GM10266 (cell line): Measurements from ENCODE around the gene MPZL3.
"Not testable (repeated sequence)": the region's sequence is repeated elsewhere in the genome, so short reads cannot be mapped to it uniquely, and the experiment has no call there.

Experiments
- DNase-seq: peaks from one replicate; pipeline ENCODE4 v3.0.0; 2012; ENCODE audit errors: extremely low spot score
- TF ChIP-seq, protein P1 (sequence below): IDR thresholded peaks from 2 replicates; pipeline ENCODE4 v1.5.1; 2012; ENCODE audit warnings: mild to moderate bottlenecking, low read depth; ENCODE audit not compliant: control insufficient read depth, insufficient read depth; ENCODE audit errors: missing control alignments

The MPZL3 gene

DNA sequence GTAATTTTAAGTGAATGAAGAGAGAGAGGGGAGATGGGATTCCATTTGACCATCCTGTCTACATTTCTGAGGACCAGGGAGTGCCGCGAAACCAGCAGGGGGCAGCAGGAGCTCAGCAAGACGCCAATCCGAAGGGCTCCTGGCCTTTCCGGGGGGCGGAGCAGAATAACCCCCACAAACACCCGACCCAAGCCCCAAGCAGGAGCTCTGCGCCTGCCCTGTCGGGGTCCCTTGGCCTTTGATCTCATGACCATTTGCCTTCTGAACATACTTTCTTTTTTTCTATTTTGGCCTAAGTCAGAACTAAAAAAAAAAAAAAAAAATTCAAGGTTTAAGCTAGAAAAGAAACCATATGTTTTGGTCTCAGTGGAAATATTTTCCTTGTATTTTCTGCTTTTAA lies 53.8 kb downstream of the MPZL3 start:
- TF ChIP-seq, protein P1, sequence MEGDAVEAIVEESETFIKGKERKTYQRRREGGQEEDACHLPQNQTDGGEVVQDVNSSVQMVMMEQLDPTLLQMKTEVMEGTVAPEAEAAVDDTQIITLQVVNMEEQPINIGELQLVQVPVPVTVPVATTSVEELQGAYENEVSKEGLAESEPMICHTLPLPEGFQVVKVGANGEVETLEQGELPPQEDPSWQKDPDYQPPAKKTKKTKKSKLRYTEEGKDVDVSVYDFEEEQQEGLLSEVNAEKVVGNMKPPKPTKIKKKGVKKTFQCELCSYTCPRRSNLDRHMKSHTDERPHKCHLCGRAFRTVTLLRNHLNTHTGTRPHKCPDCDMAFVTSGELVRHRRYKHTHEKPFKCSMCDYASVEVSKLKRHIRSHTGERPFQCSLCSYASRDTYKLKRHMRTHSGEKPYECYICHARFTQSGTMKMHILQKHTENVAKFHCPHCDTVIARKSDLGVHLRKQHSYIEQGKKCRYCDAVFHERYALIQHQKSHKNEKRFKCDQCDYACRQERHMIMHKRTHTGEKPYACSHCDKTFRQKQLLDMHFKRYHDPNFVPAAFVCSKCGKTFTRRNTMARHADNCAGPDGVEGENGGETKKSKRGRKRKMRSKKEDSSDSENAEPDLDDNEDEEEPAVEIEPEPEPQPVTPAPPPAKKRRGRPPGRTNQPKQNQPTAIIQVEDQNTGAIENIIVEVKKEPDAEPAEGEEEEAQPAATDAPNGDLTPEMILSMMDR, result peak; percentile 93
- peak; percentile 71 for DNase-seq

DNA sequence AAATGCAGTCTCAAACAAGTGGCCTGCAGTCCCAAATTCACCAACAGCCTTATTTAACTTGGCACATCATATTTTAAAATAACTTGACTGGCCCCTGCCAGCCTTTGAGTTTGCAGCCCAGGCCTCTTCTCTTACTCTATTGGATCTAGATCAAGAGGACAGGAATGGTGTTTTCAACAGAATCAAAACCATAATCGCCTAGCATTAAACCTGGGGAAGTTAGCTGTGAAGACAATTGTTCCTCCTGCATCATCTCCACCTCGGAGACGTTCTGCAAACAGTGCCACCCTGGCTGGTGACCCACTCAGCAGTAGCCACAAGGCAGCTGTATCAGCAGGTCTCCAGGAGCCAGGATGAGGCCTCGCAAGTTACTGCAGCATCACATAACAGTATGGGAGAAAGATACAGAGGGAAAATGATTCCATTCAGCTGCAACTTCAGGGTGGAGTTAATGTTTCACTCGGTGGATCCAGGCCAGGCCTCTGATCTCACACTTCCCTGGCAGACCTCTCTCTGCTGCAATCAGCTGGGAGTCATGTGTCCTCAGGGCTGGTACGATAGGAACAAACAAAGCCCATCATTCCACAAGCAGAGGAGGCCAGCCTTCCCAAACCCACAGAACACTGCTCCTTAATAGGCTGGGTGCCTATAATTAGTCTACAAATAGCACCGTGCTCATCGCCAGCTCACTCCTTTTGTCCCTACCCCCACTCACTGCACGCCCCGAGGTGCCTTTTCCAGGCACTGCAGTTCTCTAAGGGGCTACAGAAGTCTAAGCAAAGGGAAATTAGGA lies 57.1 kb downstream of the MPZL3 start:
- TF ChIP-seq, protein P1, result no peak
- DNase-seq, result no peak

DNA sequence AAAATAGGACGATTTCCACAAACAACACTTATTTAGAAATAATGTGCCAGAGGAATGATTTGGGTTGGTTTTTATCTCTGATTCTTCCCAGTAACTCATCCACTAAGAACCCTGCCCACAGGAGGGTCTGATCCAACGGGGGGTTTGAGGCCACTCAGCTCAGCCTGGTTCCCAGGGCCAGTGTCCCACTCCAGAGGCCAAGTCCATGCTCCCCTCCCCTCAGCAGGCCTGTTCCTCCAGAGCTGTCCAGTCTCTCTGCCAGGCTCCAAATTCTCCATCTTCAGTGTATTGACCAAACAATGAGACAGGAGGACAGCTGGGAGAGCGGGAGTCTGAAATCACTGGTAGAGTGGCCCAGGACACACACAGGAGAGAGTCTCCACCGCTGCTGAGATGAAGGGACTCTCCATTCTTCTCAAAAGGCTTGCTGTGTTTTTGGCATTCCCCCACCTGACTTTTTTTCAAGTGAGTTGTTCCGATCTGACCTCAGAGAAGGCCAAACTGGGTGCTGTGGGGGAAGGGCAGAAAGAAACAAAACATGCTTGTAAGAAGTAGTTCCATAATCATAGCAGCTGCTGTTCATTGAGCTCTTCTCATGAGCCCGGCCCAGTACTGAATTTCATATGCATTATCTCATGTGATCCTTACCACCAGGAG lies 58.1 kb downstream of the MPZL3 start:
- peak; percentile 49 for DNase-seq
- TF ChIP-seq, protein P1, result no peak

DNA sequence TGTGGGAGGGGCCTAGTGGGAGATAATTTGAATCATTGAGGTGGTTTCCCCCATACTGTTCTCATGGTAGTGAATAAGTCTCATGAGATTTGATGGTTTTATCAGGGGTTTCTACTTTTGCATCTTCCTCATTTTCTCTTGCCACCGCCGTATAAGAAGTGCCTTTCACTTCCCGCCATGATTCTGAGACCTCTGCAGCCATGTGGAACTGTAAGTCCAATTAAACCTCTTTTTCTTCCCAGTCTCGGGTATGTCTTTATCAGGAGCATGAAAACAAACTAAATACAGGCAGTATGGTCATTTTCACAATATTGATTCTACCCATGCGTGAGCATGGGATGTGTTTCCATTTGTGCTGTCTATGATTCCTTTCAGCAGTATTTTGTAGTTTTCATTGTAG lies 59.3 kb downstream of the MPZL3 start:
- DNase-seq, result not testable (repeated sequence)

DNA sequence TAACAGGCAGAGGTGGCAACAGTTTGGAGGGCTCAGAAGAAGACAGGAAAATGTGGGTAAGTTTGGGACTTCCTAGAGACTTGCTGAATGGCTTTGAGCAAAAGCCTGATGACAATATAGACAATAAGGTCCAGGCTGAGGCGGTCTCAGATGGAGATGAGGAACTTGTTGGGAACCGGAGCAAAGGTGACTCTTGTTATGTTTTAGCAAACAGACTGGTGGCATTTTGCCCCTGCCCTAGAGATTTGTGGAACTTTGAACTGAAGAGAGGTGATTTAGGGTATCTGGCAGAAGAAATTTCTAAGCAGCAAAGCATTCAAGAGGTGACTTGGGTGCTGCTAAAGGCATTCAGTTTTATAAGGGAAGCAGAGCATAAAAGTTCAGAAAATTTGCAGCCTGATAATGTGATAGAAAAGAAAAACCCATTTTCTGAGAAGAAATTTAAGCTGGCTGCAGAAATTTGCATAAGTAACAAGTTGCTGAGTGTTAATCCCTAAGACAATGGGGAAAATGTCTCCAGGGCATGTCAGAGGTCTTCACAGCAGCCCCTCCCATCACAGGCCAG lies 61.1 kb downstream of the MPZL3 start:
- DNase-seq, result not testable (repeated sequence)

DNA sequence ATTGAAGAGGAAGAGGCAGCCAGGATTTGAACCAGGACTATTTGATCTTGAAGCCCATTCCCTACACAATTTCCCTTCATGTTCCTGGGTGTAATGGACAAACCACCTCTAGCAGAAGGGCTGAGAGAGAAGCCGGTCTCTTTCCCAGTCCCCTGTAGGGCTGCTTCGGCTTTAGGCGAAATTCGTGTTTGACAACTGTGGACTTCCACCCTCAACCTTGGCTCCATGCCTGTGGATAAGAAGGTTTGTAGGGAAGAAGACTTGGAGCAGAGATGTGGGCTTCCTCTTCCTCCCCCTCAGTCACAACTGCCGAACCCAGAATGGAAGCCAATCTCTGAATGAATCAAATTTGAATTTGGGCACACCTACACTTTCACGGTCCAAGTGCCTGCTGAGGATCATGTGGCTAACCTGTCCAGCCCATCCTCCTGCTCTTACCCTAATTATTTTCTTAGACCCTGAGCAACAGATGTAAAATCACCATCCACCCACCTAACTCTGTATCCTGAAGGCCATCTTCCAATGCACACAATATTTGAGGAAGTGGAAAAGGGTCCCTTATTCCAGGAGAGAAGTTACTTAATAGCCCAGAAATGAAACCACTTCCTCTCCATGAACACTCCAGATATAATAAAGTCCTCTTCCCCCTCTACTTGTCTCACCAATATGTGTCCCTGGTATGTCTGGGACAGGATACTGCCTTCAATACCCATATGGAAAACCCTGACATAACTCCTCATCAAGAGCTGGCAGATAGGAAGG lies 65.6 kb downstream of the MPZL3 start:
- DNase-seq, result no peak
- TF ChIP-seq, protein P1, result no peak

DNA sequence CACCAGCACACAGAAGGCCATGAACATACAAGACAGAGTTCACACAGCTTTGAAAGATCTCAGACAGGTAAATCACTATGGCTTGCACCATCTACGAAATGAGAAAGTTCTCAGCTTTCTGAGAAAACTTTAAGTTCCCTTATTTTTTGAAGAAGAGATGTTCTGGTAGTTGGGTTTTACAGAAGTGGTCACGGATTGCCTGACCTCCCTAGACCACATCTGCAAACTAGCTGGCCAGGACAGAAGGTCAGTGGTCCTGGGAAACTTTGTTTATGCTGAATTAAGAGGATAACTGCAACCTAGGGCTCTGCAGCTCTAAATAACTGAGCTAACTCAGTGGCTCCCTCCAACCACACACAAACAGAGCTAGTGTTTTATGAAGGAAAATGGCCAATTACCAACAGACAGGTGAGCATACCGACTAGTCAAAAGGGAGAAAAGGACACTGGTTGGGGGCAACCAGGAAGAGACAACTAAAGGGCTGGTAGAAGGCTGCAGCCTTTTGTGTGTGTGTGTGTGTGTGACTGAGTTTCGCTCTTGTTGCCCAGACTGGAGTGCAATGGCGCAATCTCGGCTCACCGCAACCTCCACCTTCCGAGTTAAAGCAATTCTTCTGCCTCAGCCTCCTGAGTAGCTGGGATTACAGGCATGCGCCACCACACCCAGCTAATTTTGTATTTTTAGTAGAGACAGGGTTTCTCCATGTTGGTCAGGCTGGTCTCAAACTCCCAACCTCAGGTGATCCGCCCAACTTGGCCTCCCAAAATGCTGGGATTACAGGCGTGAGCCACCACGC lies 67.2 kb downstream of the MPZL3 start:
- TF ChIP-seq, protein P1, result no peak
- no peak for DNase-seq

DNA sequence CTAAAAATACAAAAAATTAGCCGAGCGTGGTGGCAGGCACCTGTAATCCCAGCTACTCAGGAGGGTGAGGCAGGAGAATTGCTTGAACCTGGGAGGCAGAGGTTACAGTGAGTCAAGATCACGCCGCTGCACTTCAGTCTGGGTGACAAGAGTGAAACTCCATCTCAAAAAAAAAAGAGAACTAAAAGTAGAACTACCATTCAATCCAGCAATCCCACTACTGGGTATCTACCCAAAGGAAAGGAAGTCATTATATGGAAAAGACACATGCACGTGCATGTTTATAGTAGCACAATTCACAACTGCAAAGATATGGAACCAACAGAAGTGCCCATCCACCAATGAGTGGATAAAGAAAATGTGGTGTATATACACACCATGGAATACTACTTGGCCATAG lies 68.5 kb downstream of the MPZL3 start:
- DNase-seq, result not testable (repeated sequence)
